NB4 (cell line): Measurements from ENCODE around the gene PPRC1.
A peak's percentile ranks its signal among the peaks of the same experiment; 100 is the strongest.

Experiments
- DNase-seq: peaks from one replicate; pipeline ENCODE4 v3.0.0; 2010; ENCODE audit warnings: low read depth
- H3K4me3 ChIP-seq: one replicate; pipeline ENCODE4 v1.5.1; 2011; ENCODE audit warnings: mild to moderate bottlenecking, low read depth, low read length, moderate library complexity
- MYC ChIP-seq: IDR thresholded peaks from 2 replicates; pipeline ENCODE4 v1.6.1; 2011; ENCODE audit warnings: low read depth, low read length
- POLR2A ChIP-seq: IDR thresholded peaks from 2 replicates; pipeline ENCODE4 v1.6.1; 2011; ENCODE audit warnings: mild to moderate bottlenecking; ENCODE audit not compliant: insufficient read length; ENCODE audit errors: extremely low read depth
- TF ChIP-seq, protein P1 (sequence below): IDR thresholded peaks from one replicate; pipeline ENCODE4 v1.5.1; 2012; ENCODE audit warnings: low read depth, low read length
- TF ChIP-seq, protein P2 (sequence below): IDR thresholded peaks from 2 replicates; pipeline ENCODE4 v1.6.1; 2011; ENCODE audit warnings: low read depth, low read length

Gene PPRC1

DNA sequence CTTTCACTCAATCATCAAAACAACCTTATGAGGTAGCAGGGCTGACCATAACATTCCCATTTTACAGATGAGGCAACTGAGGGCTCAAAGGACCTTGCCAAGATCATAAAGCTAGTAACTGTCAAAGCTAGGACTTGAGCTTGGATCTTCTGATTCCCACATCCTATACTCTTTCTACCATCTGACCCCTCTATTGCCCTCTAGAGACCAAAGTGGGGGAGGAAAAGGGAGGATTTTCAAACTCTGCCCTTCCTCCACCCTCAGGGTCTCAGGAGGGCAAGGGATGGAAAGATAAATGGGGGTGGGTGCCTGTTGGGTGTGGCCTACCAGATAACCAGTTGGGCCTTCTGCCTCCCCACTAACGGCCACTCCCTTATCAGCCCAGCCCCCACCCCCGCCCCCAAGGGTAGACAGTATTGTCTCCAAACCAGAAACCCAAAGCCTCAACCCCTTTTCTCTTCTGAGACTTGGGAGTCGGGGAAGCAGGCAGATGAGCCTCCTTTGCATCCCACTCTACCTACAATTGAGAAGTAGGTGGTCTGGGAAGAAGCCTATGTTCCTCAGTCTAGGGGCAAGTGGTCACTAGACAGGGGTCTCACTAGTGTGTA lies 20.5 kb upstream of the PPRC1 start:
- H3K4me3 ChIP-seq, result peak overlapping the region; percentile 73
- TF ChIP-seq POLR2A (no peak), MYC (no peak)
- TF ChIP-seq, protein P1, sequence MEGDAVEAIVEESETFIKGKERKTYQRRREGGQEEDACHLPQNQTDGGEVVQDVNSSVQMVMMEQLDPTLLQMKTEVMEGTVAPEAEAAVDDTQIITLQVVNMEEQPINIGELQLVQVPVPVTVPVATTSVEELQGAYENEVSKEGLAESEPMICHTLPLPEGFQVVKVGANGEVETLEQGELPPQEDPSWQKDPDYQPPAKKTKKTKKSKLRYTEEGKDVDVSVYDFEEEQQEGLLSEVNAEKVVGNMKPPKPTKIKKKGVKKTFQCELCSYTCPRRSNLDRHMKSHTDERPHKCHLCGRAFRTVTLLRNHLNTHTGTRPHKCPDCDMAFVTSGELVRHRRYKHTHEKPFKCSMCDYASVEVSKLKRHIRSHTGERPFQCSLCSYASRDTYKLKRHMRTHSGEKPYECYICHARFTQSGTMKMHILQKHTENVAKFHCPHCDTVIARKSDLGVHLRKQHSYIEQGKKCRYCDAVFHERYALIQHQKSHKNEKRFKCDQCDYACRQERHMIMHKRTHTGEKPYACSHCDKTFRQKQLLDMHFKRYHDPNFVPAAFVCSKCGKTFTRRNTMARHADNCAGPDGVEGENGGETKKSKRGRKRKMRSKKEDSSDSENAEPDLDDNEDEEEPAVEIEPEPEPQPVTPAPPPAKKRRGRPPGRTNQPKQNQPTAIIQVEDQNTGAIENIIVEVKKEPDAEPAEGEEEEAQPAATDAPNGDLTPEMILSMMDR, result peak; percentile 41
- TF ChIP-seq, protein P2, sequence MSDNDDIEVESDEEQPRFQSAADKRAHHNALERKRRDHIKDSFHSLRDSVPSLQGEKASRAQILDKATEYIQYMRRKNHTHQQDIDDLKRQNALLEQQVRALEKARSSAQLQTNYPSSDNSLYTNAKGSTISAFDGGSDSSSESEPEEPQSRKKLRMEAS, result no peak
- DNase-seq, result peak; percentile 67

DNA sequence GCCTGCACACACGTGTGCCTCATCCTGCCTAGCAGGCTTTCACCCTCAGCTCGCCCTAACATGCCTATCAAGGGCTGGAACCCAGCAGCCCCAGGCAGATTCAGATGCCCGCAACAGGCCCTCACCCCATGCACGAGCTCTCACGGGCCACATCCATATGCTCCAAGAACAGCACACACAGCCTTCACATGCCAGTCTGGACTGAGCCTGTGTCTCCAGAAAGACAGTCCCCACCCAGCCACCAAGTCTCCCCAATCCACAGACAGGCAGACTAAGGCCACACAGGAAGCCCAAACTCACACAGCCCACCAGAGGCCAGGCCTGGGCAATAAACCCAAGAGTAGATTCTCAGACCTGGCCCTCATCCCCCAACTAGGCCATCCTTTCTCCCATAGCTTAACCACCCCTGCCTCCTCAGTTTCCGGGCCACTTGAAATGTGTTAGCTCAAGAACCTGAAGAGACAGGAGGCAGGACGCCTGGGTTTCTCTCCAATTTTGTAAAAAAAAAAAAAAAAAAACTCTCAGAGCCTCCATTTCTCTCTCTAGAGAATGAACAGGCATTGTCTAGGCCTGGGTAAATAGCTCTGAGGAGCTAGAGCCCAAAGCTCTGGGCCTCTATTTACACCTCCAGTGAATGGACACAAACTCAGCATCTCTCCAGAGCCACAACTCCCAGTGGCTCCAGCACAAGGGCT lies 19.4 kb upstream of the PPRC1 start:
- H3K4me3 ChIP-seq, result peak overlapping the region; percentile 73
- TF ChIP-seq POLR2A (no peak), MYC (no peak)
- TF ChIP-seq, protein P2, result no peak
- TF ChIP-seq, protein P1, result no peak
- DNase-seq, result peak; percentile 29

DNA sequence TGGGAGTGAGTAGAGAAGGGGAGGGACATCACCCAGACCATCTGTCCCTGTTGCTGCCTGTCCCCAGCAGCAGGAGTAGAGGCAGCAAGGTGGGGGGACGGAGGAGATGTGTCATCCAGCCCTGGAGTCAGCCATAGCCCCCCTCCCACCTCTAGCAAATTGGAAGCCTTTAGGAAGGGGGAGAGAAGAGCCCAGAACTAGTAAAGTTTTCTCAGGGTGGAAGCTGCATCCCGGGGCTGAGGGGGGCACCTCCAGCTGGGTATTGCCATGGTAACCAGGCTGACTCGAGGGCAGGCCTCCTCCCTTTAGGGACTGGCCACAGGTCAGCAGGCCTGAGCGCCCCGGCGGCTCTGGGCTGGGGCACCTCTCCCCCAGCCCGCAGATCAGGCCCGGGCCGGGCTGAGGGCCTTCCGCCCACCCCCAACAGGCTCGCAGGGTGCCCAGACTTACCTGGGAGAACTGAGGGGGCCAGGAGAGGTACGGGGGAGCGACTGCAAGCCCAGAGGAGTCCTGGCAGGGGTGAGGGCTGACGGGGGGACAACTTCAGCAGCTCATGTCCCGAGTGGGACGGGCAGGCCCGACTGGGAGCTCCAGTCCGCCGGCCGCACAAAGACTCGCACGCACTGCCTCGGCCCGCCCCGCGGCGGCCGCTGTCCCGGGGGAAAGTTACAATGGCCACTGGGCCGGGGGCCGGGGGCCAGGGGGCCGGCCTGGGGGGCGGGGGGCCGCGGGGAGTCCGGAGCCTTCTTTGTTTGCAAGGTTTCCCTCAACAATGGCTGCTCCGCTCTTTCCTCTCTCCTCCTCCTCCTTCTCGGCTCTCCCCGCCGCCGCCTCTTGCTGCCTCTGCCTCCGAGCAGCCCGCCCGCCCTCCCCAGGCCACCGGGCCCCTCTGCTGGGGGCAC lies 18.6 kb upstream of the PPRC1 start:
- DNase-seq, result peak; percentile 55
- H3K4me3 ChIP-seq, result peak overlapping the region; percentile 73
- TF ChIP-seq MYC (no peak), POLR2A (no peak)
- TF ChIP-seq, protein P1, result no peak
- TF ChIP-seq, protein P2, result no peak

DNA sequence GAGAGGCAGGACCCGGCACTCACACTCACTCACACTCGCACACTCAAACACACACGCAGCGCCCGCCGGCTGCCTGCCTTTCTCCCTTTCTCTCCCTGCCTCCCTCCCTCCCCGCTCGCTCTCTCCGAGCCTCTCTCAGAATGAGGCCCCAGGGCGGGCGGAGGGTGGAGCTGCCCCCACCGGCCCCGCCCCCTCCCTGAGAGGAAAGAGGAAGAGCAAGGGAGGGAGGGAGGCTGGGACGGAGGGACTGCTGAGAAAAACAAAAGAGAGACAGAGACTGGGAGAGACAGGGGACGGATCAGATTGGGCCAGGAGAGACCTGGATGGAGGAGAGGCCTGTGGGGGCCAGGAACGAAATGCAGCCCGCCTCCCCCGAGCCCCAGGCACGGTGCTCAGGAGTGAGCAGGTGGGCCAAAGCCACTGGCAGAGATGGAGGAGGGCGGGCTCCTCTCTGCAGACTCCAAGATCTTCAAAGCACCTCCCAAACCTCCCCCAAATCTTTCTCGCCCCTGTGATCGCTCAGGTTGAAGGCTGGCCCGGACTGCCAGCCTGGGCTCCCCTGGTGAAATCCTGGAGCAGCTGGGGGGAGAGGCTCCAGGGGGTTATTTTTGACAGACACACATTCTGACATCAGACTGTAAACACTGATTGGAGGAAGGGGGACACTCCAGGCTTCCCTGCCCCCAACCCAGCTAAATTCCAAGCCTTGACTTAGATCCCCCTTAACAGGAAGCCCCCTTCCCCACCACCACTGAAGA lies 17.8 kb upstream of the PPRC1 start:
- TF ChIP-seq, protein P1, result no peak
- TF ChIP-seq POLR2A, result peak; percentile 83
- peak; percentile 94 for DNase-seq
- peak overlapping the region; percentile 73 for H3K4me3 ChIP-seq

DNA sequence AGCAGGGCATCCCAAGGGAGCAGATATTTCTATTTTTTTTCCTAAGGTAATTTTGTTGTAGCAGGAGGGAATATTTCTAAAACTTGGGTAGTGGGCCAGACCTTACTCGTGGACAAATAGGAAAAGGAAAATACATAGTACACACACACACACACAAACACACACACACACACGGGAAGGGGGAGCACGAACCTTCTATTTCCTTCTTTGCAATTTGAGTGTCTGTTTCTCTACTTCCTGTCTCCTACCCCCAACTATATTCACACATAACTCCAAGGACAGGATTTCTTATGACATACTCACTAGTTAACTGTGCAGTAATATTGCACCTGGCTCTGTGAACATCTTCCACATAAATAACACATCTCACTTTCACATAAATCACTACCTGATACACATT lies 17.1 kb upstream of the PPRC1 start:
- peak; percentile 55 for DNase-seq
- H3K4me3 ChIP-seq, result peak overlapping the region; percentile 52
- TF ChIP-seq, protein P1, result no peak
- no peak for TF ChIP-seq MYC
- no peak for TF ChIP-seq POLR2A
- TF ChIP-seq, protein P2, result no peak
